IPS DF 4.7 (cell line): ENCODE results near the gene TP53BP1.

ENCODE experiments used
- DNase-seq: peaks from one replicate; pipeline ENCODE4 v3.0.0-alpha.2; 2013; ENCODE audit warnings: low spot score; ENCODE audit errors: extremely low read depth

Gene TP53BP1

DNA sequence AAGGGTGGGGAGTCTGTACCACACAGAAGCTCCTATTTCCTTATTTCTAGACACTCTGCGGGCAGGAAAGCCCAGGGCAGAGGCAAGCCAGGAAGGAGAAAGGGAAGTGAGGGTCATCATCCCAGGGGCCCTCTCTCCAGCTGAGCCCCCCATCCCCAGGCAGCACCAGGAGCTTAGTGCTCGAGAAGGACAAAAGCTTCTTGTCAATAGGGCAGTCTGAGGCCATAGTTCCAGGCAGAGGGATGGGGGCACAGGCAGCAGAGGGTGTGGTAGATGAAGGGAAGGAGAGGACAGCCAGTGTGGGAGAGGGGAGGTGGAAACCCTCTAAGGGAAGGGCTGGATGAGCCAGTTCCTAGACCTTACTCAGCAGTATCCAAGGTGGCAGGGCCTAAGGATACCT lies 27.2 kb upstream of the TP53BP1 start:
- DNase-seq = no peak

GRCh38 chr15:43519196-43519595 lies 26.2 kb upstream of the TP53BP1 start:
- no peak for DNase-seq

- no peak for DNase-seq
Observed at GRCh38 chr15:43518197-43518761, 25.3 kb upstream of the TP53BP1 start.

DNA sequence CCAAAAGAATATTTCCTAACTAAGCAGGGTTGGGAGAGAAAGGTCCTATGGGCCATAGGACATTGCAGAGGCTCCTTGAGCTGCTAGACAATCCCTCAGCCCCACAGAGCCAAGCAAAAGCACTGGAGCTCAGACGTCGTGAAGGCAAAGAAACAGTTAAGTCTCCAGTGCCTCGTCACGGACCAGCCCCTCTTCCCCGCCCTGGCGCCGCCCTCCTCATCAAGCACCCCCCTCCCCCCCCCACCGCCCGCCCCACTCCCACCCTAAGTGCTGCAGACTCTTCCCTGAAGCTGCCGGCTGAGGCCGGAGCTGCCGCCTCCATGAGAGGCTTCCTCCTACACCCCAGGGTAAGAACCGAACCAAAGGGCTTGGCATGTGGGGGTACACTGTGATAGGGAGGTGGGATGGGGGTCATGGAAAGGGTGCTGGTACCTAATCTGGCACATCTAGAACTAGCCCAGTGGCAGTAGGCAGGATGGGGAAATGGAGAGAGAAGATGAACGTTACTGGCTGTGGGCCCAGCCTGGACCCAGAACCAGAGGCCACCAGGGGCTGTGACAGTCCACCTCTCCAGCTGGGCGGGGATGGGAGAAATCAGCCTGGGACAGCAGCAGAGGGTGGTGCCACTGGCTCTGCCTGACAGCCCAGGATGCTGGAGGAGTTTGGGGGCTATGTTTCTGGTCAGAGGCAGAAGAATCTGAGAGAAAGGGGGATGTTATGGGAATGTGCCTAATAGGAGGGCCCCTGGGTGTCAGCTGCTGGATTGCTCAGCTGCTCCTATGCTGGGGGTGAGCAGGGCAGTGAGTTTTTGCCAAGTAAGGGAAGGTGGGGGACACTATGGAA lies 24.6 kb upstream of the TP53BP1 start, which contains the start of gene MAP1A:
TSS of gene MAP1A (plus strand) at position 255 of the 843 bp plus-strand sequence. CDS start 3,866 bp downstream, outside the sequence.
- no peak for DNase-seq

DNA sequence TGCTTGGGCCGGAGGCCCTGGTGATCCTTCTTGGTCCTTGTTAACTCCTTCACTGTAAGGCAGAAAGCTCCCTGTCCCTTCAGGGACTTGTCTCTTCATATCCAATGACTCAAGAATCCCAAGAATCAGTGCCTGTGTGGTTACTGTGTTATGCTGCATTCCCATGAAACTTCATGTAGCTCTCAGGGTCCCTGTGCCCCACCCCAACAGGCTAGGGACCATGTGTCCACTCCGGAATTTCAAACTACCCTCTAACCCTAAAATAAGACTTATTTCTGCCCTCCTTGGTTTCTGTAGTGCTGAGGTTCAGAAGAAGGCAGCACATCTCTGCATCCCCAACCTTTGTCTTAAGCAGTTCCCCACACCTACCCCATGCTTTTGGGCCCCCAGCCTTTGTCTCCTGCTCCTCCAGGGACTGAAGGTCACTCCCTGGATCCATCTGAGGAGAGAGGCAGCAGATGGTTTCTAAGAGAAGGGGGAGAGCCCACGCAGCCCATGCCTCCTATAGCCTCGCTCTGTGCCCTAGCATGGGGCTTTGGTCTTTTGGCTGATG lies 23.9 kb upstream of the TP53BP1 start:
- no peak for DNase-seq

GRCh38 chr15:43516185-43516584 lies 23.2 kb upstream of the TP53BP1 start:
- DNase-seq = no peak

- DNase-seq = no peak
Observed at GRCh38 chr15:43515741-43516140, 22.8 kb upstream of the TP53BP1 start.

GRCh38 chr15:43514241-43515057 lies 21.5 kb upstream of the TP53BP1 start:
- no peak for DNase-seq

DNA sequence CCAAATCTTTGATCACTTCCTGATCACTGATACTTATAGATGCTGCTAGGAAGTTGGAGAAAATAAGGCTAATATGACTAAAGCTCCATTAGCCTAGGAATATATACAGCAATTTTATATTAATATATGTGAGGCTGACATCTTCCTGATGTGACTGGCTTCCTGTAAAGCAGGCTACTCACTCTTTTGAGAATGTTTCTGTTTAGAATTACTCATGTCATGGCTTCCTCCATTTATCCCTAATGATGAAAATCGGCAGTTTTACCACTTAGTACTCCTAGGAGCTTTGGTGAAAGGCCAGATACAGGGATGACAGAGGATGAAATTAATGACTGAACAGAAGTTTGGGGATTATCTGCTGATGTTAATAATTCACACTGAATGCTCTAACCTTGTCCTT lies 20.6 kb upstream of the TP53BP1 start:
- no peak for DNase-seq

DNA sequence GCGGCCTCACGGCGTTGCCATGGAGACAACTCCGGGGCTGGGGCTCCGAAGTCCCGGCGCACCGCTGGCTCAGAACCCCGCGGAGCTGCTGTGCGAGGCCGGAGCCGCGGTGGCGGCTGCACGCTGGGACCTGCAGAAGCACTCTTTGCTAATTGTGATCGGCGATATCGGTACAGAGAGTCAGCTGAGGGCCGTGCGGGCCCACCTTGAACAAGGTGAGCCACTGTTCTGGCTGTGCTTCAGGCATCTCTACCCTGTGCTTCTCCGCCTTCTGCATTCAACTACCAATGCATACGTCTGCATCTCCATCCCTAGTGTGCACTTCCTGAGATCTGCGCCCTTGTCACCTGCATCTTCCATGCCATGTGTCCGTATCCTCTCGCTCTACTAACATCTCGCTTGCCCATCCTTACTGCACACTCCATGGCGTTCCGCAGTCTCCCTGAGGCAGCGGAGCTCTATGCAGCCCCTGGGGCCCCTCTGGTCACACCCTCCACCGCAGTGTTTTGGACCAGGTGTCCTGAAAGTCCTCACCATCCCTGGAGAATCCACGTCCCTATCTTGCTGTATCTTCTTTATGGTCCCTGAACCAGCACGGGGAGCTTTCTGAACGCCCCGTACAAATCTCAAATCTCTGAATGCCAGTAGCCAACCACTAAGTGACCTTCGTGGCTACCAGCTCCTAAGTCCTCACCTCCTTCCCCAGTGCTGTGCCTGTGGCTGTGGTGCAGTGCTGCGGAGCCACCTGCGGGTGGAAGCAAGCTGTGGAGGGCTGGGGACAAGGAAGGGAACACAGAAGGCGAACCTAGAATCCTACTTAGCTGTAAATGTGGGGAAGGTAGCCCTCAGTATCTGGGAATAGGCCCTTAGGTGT lies 18.3 kb upstream of the TP53BP1 start:
- DNase-seq = no peak

GRCh38 chr15:43510200-43511011 lies 17.4 kb upstream of the TP53BP1 start:
- DNase-seq = peak; percentile 98

DNA sequence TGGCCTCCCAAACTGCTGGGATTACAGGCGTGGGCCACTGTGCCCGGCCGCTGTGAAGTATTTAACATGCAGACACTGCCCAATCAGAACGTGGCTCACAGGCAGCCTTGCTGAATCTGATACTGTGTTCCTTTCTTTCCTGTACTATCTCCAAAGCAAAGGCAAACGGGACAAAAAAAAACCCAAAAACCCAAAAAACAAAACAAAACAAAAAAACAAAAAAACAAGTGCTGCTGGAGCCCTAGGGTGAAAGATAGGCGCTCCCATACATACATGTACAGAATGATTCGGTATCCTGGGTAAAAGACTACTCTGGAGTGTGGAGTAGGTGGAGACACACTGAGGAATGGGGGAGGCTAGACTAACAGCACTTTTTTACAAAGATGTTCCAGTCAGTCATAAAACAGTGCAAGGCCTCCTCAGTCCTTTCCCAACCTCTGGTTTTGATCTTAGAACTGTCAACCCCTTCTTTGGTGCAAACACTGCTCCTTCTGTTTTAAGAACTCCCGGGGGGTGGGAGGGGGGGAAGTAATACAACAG lies 16.8 kb upstream of the TP53BP1 start:
- DNase-seq = no peak

- no peak for DNase-seq
Observed at GRCh38 chr15:43508991-43509659, 16.2 kb upstream of the TP53BP1 start.

- DNase-seq = no peak
Observed at GRCh38 chr15:43508421-43508820, 15.5 kb upstream of the TP53BP1 start.

- DNase-seq = no peak
Observed at GRCh38 chr15:43505738-43506137, 12.8 kb upstream of the TP53BP1 start.

GRCh38 chr15:43499635-43500034 lies 6.7 kb upstream of the TP53BP1 start:
- DNase-seq = no peak

DNA sequence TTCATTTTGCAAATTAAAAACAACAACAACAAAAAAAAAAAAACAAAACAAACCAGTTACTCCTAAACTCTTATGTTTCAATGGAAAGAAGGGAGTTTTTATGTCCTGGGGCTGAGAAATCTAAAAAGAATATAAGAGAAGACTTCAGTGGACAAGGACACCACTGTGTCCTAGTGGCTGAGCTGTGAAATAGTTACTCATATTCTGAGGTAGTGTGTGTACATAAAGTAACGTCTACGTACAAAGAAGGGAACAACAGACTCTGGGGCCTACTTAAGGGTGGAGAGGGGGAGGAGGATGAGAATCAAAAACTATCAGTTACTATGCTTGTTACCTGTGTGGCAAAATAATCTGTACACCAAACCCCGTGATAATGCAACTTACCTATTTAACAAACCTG lies 6.0 kb upstream of the TP53BP1 start:
- DNase-seq = no peak

GRCh38 chr15:43493703-43494472 lies 932 bp upstream of the TP53BP1 start:
- no peak for DNase-seq
